Measurements from ENCODE around the gene MRPL32. TPM values are rescaled to one million over a fixed set of nuclear protein-coding genes. Genes with fewer than 3 reads are reported as not detected.

Gene MRPL32
- total RNA-seq, 5 donors from 2014 or later (not counting 1 experiment from before 2014, with no cell fraction given): 37.0 to 46.6 (median 40.8) TPM

- peaks cover 18% of the 10 kb centered on the region for H3K36me3 Mint-ChIP-seq
- peaks cover 0 to 11% of the 10 kb centered on the region in 2 experiments for H3K27me3 ChIP-seq (replicated peaks in 1 of 2; ENCODE audit: control insufficient read depth in 2 of 2, extremely low read depth in 1 of 2, insufficient read depth in 2 of 2, low read length in 1 of 2)
- no peak overlapping the region for H3K4me3 Mint-ChIP-seq
- no peak overlapping the region for H3K27ac ChIP-seq (ENCODE audit: low read length)
- DNase-seq: no peak
- CTCF ChIA-PET: no interaction called here
- H3K4me1 Mint-ChIP-seq: peaks cover 6 to 9% (median 6%) of the 10 kb centered on the region in 3 donors
- H3K36me3 ChIP-seq (ENCODE audit: control insufficient read depth in 2 of 2, extremely low read depth in 1 of 2, insufficient read depth in 1 of 2, low read length in 1 of 2): no peaks in the 10 kb centered on the region
- H3K27me3 Mint-ChIP-seq: peaks cover 0 to 8% of the 10 kb centered on the region in 2 donors
- 81% methylated on average over 3 of the region's 9 CpGs for whole genome bisulfite sequencing (ENCODE audit: insufficient coverage)
- peaks cover 11 to 23% (median 15%) of the 10 kb centered on the region in 3 donors for H3K9me3 Mint-ChIP-seq
- H3K9me3 ChIP-seq: no peaks in the 10 kb centered on the region
- ATAC-seq (replicated peaks in 1 of 4): no peak
- POLR2A ChIA-PET: no interaction called here
- peaks cover 3 to 6% of the 10 kb centered on the region in 2 experiments for H3K4me1 ChIP-seq (ENCODE audit: control insufficient read depth in 1 of 2, extremely low read depth in 1 of 2, insufficient read depth in 2 of 2, low read length in 2 of 2)
- no peak overlapping the region for H3K4me3 ChIP-seq (ENCODE audit: control insufficient read depth in 1 of 2, extremely low read depth in 1 of 2, low read length in 1 of 2)
- H3K27ac Mint-ChIP-seq: no peak overlapping the region
Measured at GRCh38 chr7:42893346-42894240, 38.6 kb upstream of the MRPL32 start.

- Mint-ChIP-seq H3K4me3 (no peak overlapping the region), H3K4me1 (no peaks in the 10 kb centered on the region), H3K36me3 (peaks cover 6% of the 10 kb centered on the region), H3K27ac (no peak overlapping the region), H3K9me3 (peaks cover 0 to 7% (median 5%) of the 10 kb centered on the region in 3 donors), H3K27me3 (peaks cover 0 to 2% of the 10 kb centered on the region in 2 donors)
- ChIA-PET CTCF (interaction anchor here in 1 of 2 donors (0.7 kb wide), 1 partner anchor 32 kb away, joined by 7 read pairs; no protein-coding TSS in a partner anchor), POLR2A (interaction anchor here in 1 of 2 donors (0.6 kb wide), 1 partner anchor 721 kb away, joined by 3 read pairs; no protein-coding TSS in a partner anchor)
- no peak overlapping the region for H3K27ac ChIP-seq (ENCODE audit: low read length)
- DNase-seq (no peak), ATAC-seq (replicated peaks in 1 of 4) (no peak)
- no peaks in the 10 kb centered on the region for H3K36me3 ChIP-seq (ENCODE audit: control insufficient read depth in 2 of 2, extremely low read depth in 1 of 2, insufficient read depth in 1 of 2, low read length in 1 of 2)
- H3K4me3 ChIP-seq (ENCODE audit: control insufficient read depth in 1 of 2, extremely low read depth in 1 of 2, low read length in 1 of 2): no peak overlapping the region
- H3K9me3 ChIP-seq: no peaks in the 10 kb centered on the region
- no peaks in the 10 kb centered on the region for H3K27me3 ChIP-seq (replicated peaks in 1 of 2; ENCODE audit: control insufficient read depth in 2 of 2, extremely low read depth in 1 of 2, insufficient read depth in 2 of 2, low read length in 1 of 2)
- no peaks in the 10 kb centered on the region for H3K4me1 ChIP-seq (ENCODE audit: control insufficient read depth in 1 of 2, extremely low read depth in 1 of 2, insufficient read depth in 2 of 2, low read length in 2 of 2)
Measured at GRCh38 chr7:42900842-42901241, 31.3 kb upstream of the MRPL32 start.

GRCh38 chr7:42902331-42902730 is 29.8 kb upstream of the MRPL32 start:
- 0% methylated on average over 1 of the region's 3 CpGs for WGBS (ENCODE audit: insufficient coverage)
- Histone ChIP-seq H3K4me1 (ENCODE audit: control insufficient read depth in 1 of 2, extremely low read depth in 1 of 2, insufficient read depth in 2 of 2, low read length in 2 of 2) (no peaks in the 10 kb centered on the region), H3K27ac (ENCODE audit: low read length) (no peak overlapping the region), H3K27me3 (replicated peaks in 1 of 2; ENCODE audit: control insufficient read depth in 2 of 2, extremely low read depth in 1 of 2, insufficient read depth in 2 of 2, low read length in 1 of 2) (no peaks in the 10 kb centered on the region), H3K9me3 (no peaks in the 10 kb centered on the region), H3K36me3 (ENCODE audit: control insufficient read depth in 2 of 2, extremely low read depth in 1 of 2, insufficient read depth in 1 of 2, low read length in 1 of 2) (no peaks in the 10 kb centered on the region), H3K4me3 (ENCODE audit: control insufficient read depth in 1 of 2, extremely low read depth in 1 of 2, low read length in 1 of 2) (no peak overlapping the region)
- H3K9me3 Mint-ChIP-seq: no peaks in the 10 kb centered on the region
- H3K27ac Mint-ChIP-seq: no peak overlapping the region
- H3K36me3 Mint-ChIP-seq: no peaks in the 10 kb centered on the region
- ChIA-PET POLR2A (no interaction called here), CTCF (no interaction called here)
- DNase-seq (no peak), ATAC-seq (replicated peaks in 1 of 4) (no peak)
- H3K4me1 Mint-ChIP-seq: no peaks in the 10 kb centered on the region
- H3K27me3 Mint-ChIP-seq: peaks cover 0 to 2% of the 10 kb centered on the region in 2 donors
- no peak overlapping the region for H3K4me3 Mint-ChIP-seq

GRCh38 chr7:42906181-42906580 is 26.0 kb upstream of the MRPL32 start:
- H3K9me3 ChIP-seq: no peaks in the 10 kb centered on the region
- Mint-ChIP-seq H3K9me3 (no peaks in the 10 kb centered on the region), H3K27ac (no peak overlapping the region), H3K27me3 (no peaks in the 10 kb centered on the region), H3K4me1 (peaks cover 21 to 31% (median 26%) of the 10 kb centered on the region in 3 donors), H3K36me3 (peaks cover 6% of the 10 kb centered on the region), H3K4me3 (no peak overlapping the region)
- ChIA-PET CTCF (no interaction called here), POLR2A (no interaction called here)
- DNase-seq (no peak), ATAC-seq (replicated peaks in 1 of 4) (no peak)
- H3K36me3 ChIP-seq (ENCODE audit: control insufficient read depth in 2 of 2, extremely low read depth in 1 of 2, insufficient read depth in 1 of 2, low read length in 1 of 2): no peaks in the 10 kb centered on the region
- H3K4me1 ChIP-seq (ENCODE audit: control insufficient read depth in 1 of 2, extremely low read depth in 1 of 2, insufficient read depth in 2 of 2, low read length in 2 of 2): peaks cover 0 to 10% of the 10 kb centered on the region in 2 experiments
- 100% methylated on average over 1 of the region's 1 CpG for WGBS (ENCODE audit: insufficient coverage)
- H3K4me3 ChIP-seq (ENCODE audit: control insufficient read depth in 1 of 2, extremely low read depth in 1 of 2, low read length in 1 of 2): no peak overlapping the region
- no peaks in the 10 kb centered on the region for H3K27me3 ChIP-seq (replicated peaks in 1 of 2; ENCODE audit: control insufficient read depth in 2 of 2, extremely low read depth in 1 of 2, insufficient read depth in 2 of 2, low read length in 1 of 2)
- no peak overlapping the region for H3K27ac ChIP-seq (ENCODE audit: low read length)

- Histone ChIP-seq H3K4me1 (ENCODE audit: control insufficient read depth in 1 of 2, extremely low read depth in 1 of 2, insufficient read depth in 2 of 2, low read length in 2 of 2) (peaks cover 2 to 16% of the 10 kb centered on the region in 2 experiments), H3K4me3 (ENCODE audit: control insufficient read depth in 1 of 2, extremely low read depth in 1 of 2, low read length in 1 of 2) (no peak overlapping the region), H3K36me3 (ENCODE audit: control insufficient read depth in 2 of 2, extremely low read depth in 1 of 2, insufficient read depth in 1 of 2, low read length in 1 of 2) (no peaks in the 10 kb centered on the region), H3K27ac (ENCODE audit: low read length) (no peak overlapping the region), H3K27me3 (replicated peaks in 1 of 2; ENCODE audit: control insufficient read depth in 2 of 2, extremely low read depth in 1 of 2, insufficient read depth in 2 of 2, low read length in 1 of 2) (no peaks in the 10 kb centered on the region), H3K9me3 (no peaks in the 10 kb centered on the region)
- no peak overlapping the region for H3K4me3 Mint-ChIP-seq
- no peaks in the 10 kb centered on the region for H3K9me3 Mint-ChIP-seq
- ChIA-PET CTCF (no interaction called here), POLR2A (interaction anchor here in 1 of 2 donors (0.7 kb wide), 1 partner anchor 27 kb away, joined by 3 read pairs; no protein-coding TSS in a partner anchor)
- H3K4me1 Mint-ChIP-seq: peaks cover 27 to 38% (median 32%) of the 10 kb centered on the region in 3 donors
- no peak overlapping the region for H3K27ac Mint-ChIP-seq
- peaks cover 6% of the 10 kb centered on the region for H3K36me3 Mint-ChIP-seq
- DNase-seq (no peak), ATAC-seq (replicated peaks in 1 of 4) (no peak)
- no peaks in the 10 kb centered on the region for H3K27me3 Mint-ChIP-seq
Measured at GRCh38 chr7:42907316-42907715, 24.9 kb upstream of the MRPL32 start.

- Mint-ChIP-seq H3K9me3 (no peaks in the 10 kb centered on the region), H3K27ac (no peak overlapping the region), H3K27me3 (no peaks in the 10 kb centered on the region), H3K4me1 (peaks cover 50 to 65% (median 57%) of the 10 kb centered on the region in 3 donors), H3K4me3 (peak overlapping the region; percentile 86 to 97 (median 92)), H3K36me3 (peaks cover 6% of the 10 kb centered on the region)
- Histone ChIP-seq H3K27me3 (replicated peaks in 1 of 2; ENCODE audit: control insufficient read depth in 2 of 2, extremely low read depth in 1 of 2, insufficient read depth in 2 of 2, low read length in 1 of 2) (no peaks in the 10 kb centered on the region), H3K27ac (ENCODE audit: low read length) (no peak overlapping the region), H3K9me3 (no peaks in the 10 kb centered on the region), H3K36me3 (ENCODE audit: control insufficient read depth in 2 of 2, extremely low read depth in 1 of 2, insufficient read depth in 1 of 2, low read length in 1 of 2) (no peaks in the 10 kb centered on the region), H3K4me3 (ENCODE audit: control insufficient read depth in 1 of 2, extremely low read depth in 1 of 2, low read length in 1 of 2) (no peak overlapping the region), H3K4me1 (ENCODE audit: control insufficient read depth in 1 of 2, extremely low read depth in 1 of 2, insufficient read depth in 2 of 2, low read length in 2 of 2) (peaks cover 17% of the 10 kb centered on the region in 2 experiments)
- 100% methylated on average over 1 of the region's 2 CpGs for WGBS (ENCODE audit: insufficient coverage)
- CTCF ChIA-PET: interaction anchor here in 1 of 2 donors (1.1 kb wide), 1 partner anchor 12 kb away, joined by 3 read pairs; no protein-coding TSS in a partner anchor
- POLR2A ChIA-PET: interaction anchor here in 1 of 2 donors (1.0 kb wide), 1 partner anchor 22 kb away, joined by 3 read pairs; the partner anchor contains the start of genes MRPL32 and PSMA2
- ATAC-seq (replicated peaks in 1 of 4) (no peak), DNase-seq (no peak)
Measured at GRCh38 chr7:42910306-42910705, 21.9 kb upstream of the MRPL32 start.
